Measurements from ENCODE around the gene PFKFB4. TPM values are rescaled to one million over a fixed set of nuclear protein-coding genes. Genes with fewer than 3 reads are reported as not detected.

Gene PFKFB4
- polyA plus RNA-seq, 1 of the 3 experiments (the other 2 are of a cell fraction), result 5.7 TPM

- ChIA-PET CTCF (interaction anchor here (1.6 kb wide), 2 partner anchors 26 to 97 kb away, joined by 3 to 7 read pairs; no protein-coding TSS in a partner anchor), POLR2A (no interaction called here)
- no peak overlapping the region for H3K4me3 ChIP-seq (ENCODE audit: low read depth in 2 of 2, low read length in 1 of 2)
- WGBS (ENCODE audit: low lambda C conversion rate), result 90% methylated on average over 2 of the region's 2 CpGs
- DNase-seq, result no peak
- peaks cover 3% of the 10 kb centered on the region for H3F3A ChIP-seq (replicated peaks; ENCODE audit: insufficient read depth)
- H3K27me3 ChIP-seq (ENCODE audit: insufficient read depth), result no peaks in the 10 kb centered on the region
- TF ChIP-seq TEAD4 (IDR thresholded peaks at IDR 0.05; ENCODE audit: borderline replicate concordance, insufficient read depth) (no peak), RCOR1 (IDR thresholded peaks at IDR 0.05; ENCODE audit: low read length) (no peak), EP300 (IDR thresholded peaks at IDR 0.05; ENCODE audit: borderline replicate concordance in 1 of 2, low read depth in 1 of 2, low read length in 1 of 2) (no peak), GABPA (IDR thresholded peaks at IDR 0.05; ENCODE audit: low read depth) (no peak), MEF2A (IDR thresholded peaks at IDR 0.05; ENCODE audit: borderline replicate concordance, low read depth) (no peak), CHD2 (IDR thresholded peaks at IDR 0.05; ENCODE audit: low read length, partially characterized antibody) (no peak), REST (IDR thresholded peaks at IDR 0.05; ENCODE audit: low read depth, low read length) (no peak), RXRA (IDR thresholded peaks at IDR 0.05; ENCODE audit: borderline replicate concordance, low read depth) (no peak), USF1 (IDR thresholded peaks at IDR 0.05; ENCODE audit: borderline replicate concordance, low read depth) (no peak), ZBTB33 (IDR thresholded peaks at IDR 0.05; ENCODE audit: borderline replicate concordance, low read depth) (no peak)
- TF ChIP-seq, protein P1, sequence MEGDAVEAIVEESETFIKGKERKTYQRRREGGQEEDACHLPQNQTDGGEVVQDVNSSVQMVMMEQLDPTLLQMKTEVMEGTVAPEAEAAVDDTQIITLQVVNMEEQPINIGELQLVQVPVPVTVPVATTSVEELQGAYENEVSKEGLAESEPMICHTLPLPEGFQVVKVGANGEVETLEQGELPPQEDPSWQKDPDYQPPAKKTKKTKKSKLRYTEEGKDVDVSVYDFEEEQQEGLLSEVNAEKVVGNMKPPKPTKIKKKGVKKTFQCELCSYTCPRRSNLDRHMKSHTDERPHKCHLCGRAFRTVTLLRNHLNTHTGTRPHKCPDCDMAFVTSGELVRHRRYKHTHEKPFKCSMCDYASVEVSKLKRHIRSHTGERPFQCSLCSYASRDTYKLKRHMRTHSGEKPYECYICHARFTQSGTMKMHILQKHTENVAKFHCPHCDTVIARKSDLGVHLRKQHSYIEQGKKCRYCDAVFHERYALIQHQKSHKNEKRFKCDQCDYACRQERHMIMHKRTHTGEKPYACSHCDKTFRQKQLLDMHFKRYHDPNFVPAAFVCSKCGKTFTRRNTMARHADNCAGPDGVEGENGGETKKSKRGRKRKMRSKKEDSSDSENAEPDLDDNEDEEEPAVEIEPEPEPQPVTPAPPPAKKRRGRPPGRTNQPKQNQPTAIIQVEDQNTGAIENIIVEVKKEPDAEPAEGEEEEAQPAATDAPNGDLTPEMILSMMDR (IDR thresholded peaks at IDR 0.05), result no peak
- no peaks in the 10 kb centered on the region for H3K79me2 ChIP-seq (ENCODE audit: insufficient read depth)
- H3K27ac ChIP-seq (ENCODE audit: low read depth in 2 of 2, low read length in 1 of 2), result no peak overlapping the region
- H2AFZ ChIP-seq (ENCODE audit: low read depth), result no peak overlapping the region
- no peaks in the 10 kb centered on the region for H3K9me3 ChIP-seq
- H3K9me2 ChIP-seq, result no peaks in the 10 kb centered on the region
- no peak overlapping the region for H3K4me2 ChIP-seq
- H4K20me1 ChIP-seq (ENCODE audit: insufficient read depth), result no peaks in the 10 kb centered on the region
- no peak overlapping the region for H3K9ac ChIP-seq
- no peaks in the 10 kb centered on the region for H3K4me1 ChIP-seq (ENCODE audit: control insufficient read depth in 1 of 2, insufficient read depth in 2 of 2, low read depth in 1 of 2, low read length in 1 of 2)
- H3K36me3 ChIP-seq (replicated peaks in 1 of 2; ENCODE audit: control insufficient read depth in 1 of 2, insufficient read depth in 2 of 2, low read length in 1 of 2), result peaks cover 0 to 18% of the 10 kb centered on the region in 2 experiments
These were observed 23.6 kb downstream of the PFKFB4 start for GRCh38 chr3:48532977-48533337.
